MM.1S (cell line): ENCODE data around the gene RPL19.

ENCODE experiments used
- CTCF ChIP-seq: fragments of 300-600 bp; sonication (generic); IDR thresholded peaks from 2 replicates; pipeline ENCODE4 v1.5.1; 2016; ENCODE audit warnings: antibody characterized with exemption, low read length, mixed read lengths
- EZH2 ChIP-seq: fragments of 300-600 bp; sonication (generic); optimal IDR thresholded peaks from 2 replicates; pipeline ENCODE3; 2017; ENCODE audit warnings: low read depth, mild to moderate bottlenecking, antibody characterized with exemption, low read length, mixed read lengths

GRCh38 chr17:39199820-39200069 is 338 bp upstream of the RPL19 start:
- no peak for TF ChIP-seq CTCF
- no peak for TF ChIP-seq EZH2
